ENCODE results near the gene ZNF821. TPM values are rescaled to one million over a fixed set of nuclear protein-coding genes. Genes with fewer than 3 reads are reported as not detected.

Gene ZNF821
- 10.0 and 10.3 TPM in 2 replicates for total RNA-seq (2013; cell fraction: nucleolus; rRNA removed)
- total RNA-seq (2014; rRNA removed) (4.5 and 6.9 TPM in 2 replicates), total RNA-seq (2014; rRNA removed; fragmentation: Illumina TruSeq; extraction: Trizol) (3.9 and 6.0 TPM in 2 replicates), total RNA-seq (2021) (7.2 and 7.9 TPM in 2 replicates), polyA plus RNA-seq (2011; rRNA removed) (6.5 and 7.5 TPM in 2 replicates), polyA plus RNA-seq (2014; fragmentation: Illumina TruSeq; extraction: Trizol) (3.8 and 5.4 TPM in 2 replicates), polyA plus RNA-seq (2014; fragmentation: Nextera tagmentation; extraction: Ambion mirVana) (1 to 10 TPM in 1 of 2 experiments, under 1 TPM in 1; 0.82 to 2.0 TPM), polyA plus RNA-seq (2014; rRNA removed) (5.6 and 8.9 TPM in 2 replicates), polyA plus RNA-seq (2016; fragmentation: Nextera tagmentation; extraction: Ambion mirVana) (1 to 10 TPM; 6.6 to 9.9 TPM), polyA minus RNA-seq (2011; rRNA and poly(A)+ RNA removed) (4.8 and 8.2 TPM in 2 replicates), Bru-seq, nascent RNA (percentile 76 among the genes with signal in this experiment), BruChase-seq, experiment 1, labeled RNA remaining after a 6-hour chase (percentile 58 among the genes with signal in this experiment), BruChase-seq, experiment 2, labeled RNA remaining after a 2-hour chase (percentile 64 among the genes with signal in this experiment)
- 6.8 TPM for polyA plus RNA-seq (2011; ENCODE audit: low read depth)
- polyA plus RNA-seq (2011; cell fraction: cytosol; rRNA removed) = 7.2 and 7.5 TPM in 2 replicates
- 10.5 and 11.7 TPM in 2 replicates for polyA plus RNA-seq (2011; cell fraction: nucleus; rRNA removed)
- polyA plus RNA-seq (2012) = 9.6 and 12.2 TPM in 2 replicates
- 2.1 and 6.2 TPM in 2 replicates for polyA minus RNA-seq (2011; cell fraction: cytosol; rRNA and poly(A)+ RNA removed)
- polyA minus RNA-seq (2011; cell fraction: nucleus; rRNA and poly(A)+ RNA removed) = 5.6 and 8.8 TPM in 2 replicates
- long read RNA-seq, experiment 1, partial matches to known transcripts = 0 of 2 reads
- long read RNA-seq, experiment 1, other reads (novel, unspliced or antisense) = 2 of 2 reads
- long read RNA-seq, experiment 2, partial matches to known transcripts = 0 of 5 reads
- long read RNA-seq, experiment 2, other reads (novel, unspliced or antisense) = 4 of 5 reads

DNA sequence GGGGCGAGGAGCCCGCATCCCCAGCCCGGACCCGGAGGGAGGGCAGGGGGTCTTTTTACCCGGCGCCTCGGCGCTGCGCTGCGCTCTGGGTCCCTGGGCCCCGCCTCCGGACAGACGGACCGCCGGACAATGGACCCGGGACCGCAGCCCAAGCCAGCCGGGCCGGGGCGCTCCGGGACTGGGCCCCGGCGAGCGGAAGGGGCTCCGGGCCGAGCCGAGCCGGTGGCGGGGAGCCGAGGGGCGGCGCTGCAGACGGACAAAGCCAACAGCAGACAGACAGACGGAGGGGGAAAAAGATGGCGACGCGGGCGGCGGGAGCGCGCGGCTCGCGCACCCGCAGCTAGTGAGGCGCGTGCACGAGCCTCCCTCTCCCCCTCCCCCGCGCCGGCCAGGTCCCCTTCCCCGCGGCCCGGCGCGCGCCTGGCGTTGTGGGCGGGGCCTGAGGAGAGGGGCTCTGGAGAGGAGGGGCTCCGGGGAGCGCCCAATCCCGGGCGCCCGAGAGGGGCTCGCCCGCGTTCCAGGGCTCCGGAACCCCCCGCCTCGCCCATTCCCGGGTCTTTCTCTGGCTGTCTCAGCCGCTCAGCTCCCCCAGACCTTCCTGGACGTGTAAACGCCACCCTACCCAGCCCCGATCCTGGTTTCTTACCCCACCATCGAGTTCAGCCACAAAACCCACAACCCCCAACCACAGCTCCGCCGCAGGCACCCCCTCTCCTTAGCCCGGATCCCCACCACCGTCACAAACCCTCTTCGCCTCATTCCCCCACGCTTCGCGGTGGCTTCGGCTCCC lies at the start of gene ZNF821:
Gene ZNF821 (minus strand): TSS at position 334 of the 790 bp plus-strand sequence. CDS start 4,236 bp downstream, outside the sequence.
- intact Hi-C loops (cut with micrococcal nuclease; ENCODE audit: unreplicated experiment) (loop anchor here (1.0 to 10.0 kb wide), 6 partner anchors 39 to 319 kb away; partner anchors contain the start of genes AP1G1 and ATXN1L), in situ Hi-C loops (cut with MboI) (no loop called here)
- H3K4me1 ChIP-seq (ENCODE audit: control insufficient read depth, insufficient read depth, low read length) = peaks cover 12% of the 10 kb centered on the region
- ChIA-PET SMC1A (ENCODE audit: uncharacterized antibody, unreplicated experiment) (interaction anchor here (0.9 to 4.3 kb wide), 16 partner anchors 10 to 319 kb away, joined by 3 to 30 read pairs (median 10); partner anchors contain the start of genes AP1G1, ATXN1L and IST1), POLR2A (interaction anchor here (0.6 to 4.7 kb wide), 12 partner anchors 11 to 162 kb away, joined by 3 to 34 read pairs (median 4); partner anchors contain the start of genes AP1G1, ATXN1L and IST1), CTCF (interaction anchor here (0.7 to 5.2 kb wide), 17 partner anchors 11 to 319 kb away, joined by 3 to 39 read pairs (median 9); partner anchors contain the start of genes AP1G1 and IST1), RAD21 (ENCODE audit: unreplicated experiment) (interaction anchor here (0.7 to 4.7 kb wide), 20 partner anchors 8 to 318 kb away, joined by 3 to 53 read pairs (median 6); partner anchors contain the start of genes AP1G1, ATXN1L and IST1)
- H2AFZ ChIP-seq (ENCODE audit: control insufficient read depth, low read depth, low read length) = peak within 1 kb of the TSS; percentile 95
- FAIRE-seq = no peak
- no peak for DNase-seq (ENCODE audit: low read depth, low spot score)
- H3K4me2 ChIP-seq (ENCODE audit: control insufficient read depth, insufficient read depth) = peak within 1 kb of the TSS; percentile 93
- H3K36me3 ChIP-seq (ENCODE audit: control insufficient read depth in 2 of 2, insufficient read depth in 2 of 2, low read length in 1 of 2) = no peaks in the 10 kb centered on the region
- H3K9ac ChIP-seq (ENCODE audit: control insufficient read depth, insufficient read depth, low read length) = peak within 1 kb of the TSS; percentile 73
- no peaks in the 10 kb centered on the region for H3K79me2 ChIP-seq (ENCODE audit: control insufficient read depth, insufficient read depth, low read length)
- H3K9me3 ChIP-seq (replicated peaks; ENCODE audit: control insufficient read depth, insufficient read depth, low read length) = no peaks in the 10 kb centered on the region
- H4K20me1 ChIP-seq (ENCODE audit: control insufficient read depth, insufficient read depth) = no peaks in the 10 kb centered on the region
- BruUV-seq (replicated peaks) = no TSS peak
- H3K27ac ChIP-seq (ENCODE audit: control insufficient read depth, insufficient read depth) = peak within 1 kb of the TSS; percentile 71
- H3K27me3 ChIP-seq (replicated peaks in 1 of 2; ENCODE audit: control insufficient read depth in 2 of 2, insufficient read depth in 2 of 2, low read length in 1 of 2) = no peaks in the 10 kb centered on the region
- WGBS (ENCODE audit: insufficient coverage, insufficient replicate concordance, low lambda C conversion rate, missing lambda C conversion rate) = under 1% methylated on average over 61 of the region's 85 CpGs
- peak; percentile 64 for ATAC-seq
- peak within 1 kb of the TSS; percentile 92 for H3K4me3 ChIP-seq
- TF ChIP-seq, protein P1, sequence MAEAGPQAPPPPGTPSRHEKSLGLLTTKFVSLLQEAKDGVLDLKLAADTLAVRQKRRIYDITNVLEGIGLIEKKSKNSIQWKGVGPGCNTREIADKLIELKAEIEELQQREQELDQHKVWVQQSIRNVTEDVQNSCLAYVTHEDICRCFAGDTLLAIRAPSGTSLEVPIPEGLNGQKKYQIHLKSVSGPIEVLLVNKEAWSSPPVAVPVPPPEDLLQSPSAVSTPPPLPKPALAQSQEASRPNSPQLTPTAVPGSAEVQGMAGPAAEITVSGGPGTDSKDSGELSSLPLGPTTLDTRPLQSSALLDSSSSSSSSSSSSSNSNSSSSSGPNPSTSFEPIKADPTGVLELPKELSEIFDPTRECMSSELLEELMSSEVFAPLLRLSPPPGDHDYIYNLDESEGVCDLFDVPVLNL (IDR thresholded peaks at IDR 0.05; ENCODE audit: low read depth, low read length) = no peak
- TF ChIP-seq GATAD2B (conservative IDR thresholded peaks at IDR 0.05; ENCODE audit: low read depth) = peak; percentile 96
- TF ChIP-seq BHLHE40 (IDR thresholded peaks at IDR 0.05; ENCODE audit: borderline replicate concordance in 1 of 2, low read depth in 2 of 2, low read length in 1 of 2) = peak; percentile 25 to 30; a peak in 1 of 4 replicates
- no peak for TF ChIP-seq TARDBP (IDR thresholded peaks at IDR 0.05; ENCODE audit: borderline replicate concordance)
- TF ChIP-seq TAF1 (IDR thresholded peaks at IDR 0.05; ENCODE audit: borderline replicate concordance, low read depth, low read length) = no peak
- TF ChIP-seq IRF4 (IDR thresholded peaks at IDR 0.05; ENCODE audit: low read depth, low read length) = 0 out of 2 replicates have a peak, but pooled peaks have one; percentile 8
- TF ChIP-seq CEBPZ (IDR thresholded peaks at IDR 0.05; ENCODE audit: low read depth, low read length) = no peak
- TF ChIP-seq ZNF24 (IDR thresholded peaks at IDR 0.05) = 0 out of 2 replicates have a peak, but pooled peaks have one; percentile 29
- no peak for TF ChIP-seq CEBPB (IDR thresholded peaks at IDR 0.05; ENCODE audit: borderline replicate concordance in 1 of 2, low read depth in 2 of 2, low read length in 2 of 2)
- TF ChIP-seq WRNIP1 (IDR thresholded peaks at IDR 0.05; ENCODE audit: borderline replicate concordance, low read depth, low read length) = no peak
- TF ChIP-seq ATF7 (IDR thresholded peaks at IDR 0.05; ENCODE audit: low read depth) = peak; percentile 14; the same call in 1 of the 2 replicates
- TF ChIP-seq, protein P2, sequence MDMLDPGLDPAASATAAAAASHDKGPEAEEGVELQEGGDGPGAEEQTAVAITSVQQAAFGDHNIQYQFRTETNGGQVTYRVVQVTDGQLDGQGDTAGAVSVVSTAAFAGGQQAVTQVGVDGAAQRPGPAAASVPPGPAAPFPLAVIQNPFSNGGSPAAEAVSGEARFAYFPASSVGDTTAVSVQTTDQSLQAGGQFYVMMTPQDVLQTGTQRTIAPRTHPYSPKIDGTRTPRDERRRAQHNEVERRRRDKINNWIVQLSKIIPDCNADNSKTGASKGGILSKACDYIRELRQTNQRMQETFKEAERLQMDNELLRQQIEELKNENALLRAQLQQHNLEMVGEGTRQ (IDR thresholded peaks at IDR 0.05; ENCODE audit: borderline replicate concordance, low read depth, low read length) = no peak

All from GM12878 (cell line).